Ovary (tissue), 9 donors: Measurements from ENCODE around the gene FOXK2. TPM values are rescaled to one million over a fixed set of nuclear protein-coding genes. Genes with fewer than 3 reads are reported as not detected.

ENCODE experiments used
- DNase-seq, 5 donors: peaks; one replicate each; pipeline ENCODE4 v3.0.0-alpha.2; 2019 to 2020
- H3K27ac ChIP-seq, 2 donors: fragments of 200-600 bp; one replicate each; pipeline versions ENCODE4 v1.5.1 to v1.8.0; 2019 to 2022
- H3K27me3 ChIP-seq: fragments of 200-600 bp; one replicate; pipeline ENCODE4 v1.8.0; 2022
- H3K36me3 ChIP-seq: fragments of 200-600 bp; sonication (generic); one replicate; pipeline ENCODE4 v1.5.1; 2019
- H3K4me1 ChIP-seq: one replicate; pipeline ENCODE4 v1.8.1; 2013; ENCODE audit warnings: mild to moderate bottlenecking, moderate library complexity; ENCODE audit not compliant: insufficient read depth
- H3K4me3 ChIP-seq: fragments of 200-600 bp; sonication (generic); one replicate; pipeline ENCODE4 v1.5.1; 2017
- H3K9me3 ChIP-seq, 2 donors: fragments of 200-600 bp in 1 of 2; sonication (generic) in 1 of 2; one replicate each; pipeline versions ENCODE4 v1.5.1 to v1.8.1; 2013 to 2019; ENCODE audit warnings: mild to moderate bottlenecking in 1 of 2, moderate library complexity in 1 of 2
- CTCF ChIP-seq, 3 donors: fragments of 450-650 bp in 2 of 3; fragments of 200-600 bp in 1 of 3; IDR thresholded peaks; one replicate each; pipeline versions ENCODE4 v1.5.1 to v1.8.0; 2016 to 2022; ENCODE audit warnings: antibody characterized with exemption in 3 of 3, mild to moderate bottlenecking in 1 of 3
- EP300 ChIP-seq: sonication (generic); formaldehyde crosslinking; IDR thresholded peaks from one replicate; pipeline ENCODE4 v1.6.1; 2017; ENCODE audit warnings: antibody characterized with exemption
- POLR2A ChIP-seq: fragments of 450-650 bp; IDR thresholded peaks from one replicate; pipeline ENCODE4 v1.6.1; 2017; ENCODE audit warnings: antibody characterized with exemption, mild to moderate bottlenecking, moderate library complexity
- WGBS, 3 donors: extraction: QIAGEN DNeasy Blood & Tissue Kit in 1 of 3; methylation state at CpG; one replicate each; pipeline versions ENCODE4 v1.1.5 to v1.1.7; 2013 to 2017; 5-methylcytosine and 5-hydroxymethylcytosine counted together
- intact Hi-C, 4 donors: fragments of 100-400 bp; cut with DNase I; formaldehyde crosslinking; loops; one replicate each; pipeline versions ENCODE4 v1.11.0 to v1.15.1; 2022 to 2023
- polyA plus RNA-seq, 2 donors: library from polyadenylated mRNA; stranded (reverse); fragments of 200-250 nt in 1 of 2; fragments of 350-450 nt in 1 of 2; fragmentation: Illumina TruSeq in 1 of 2; extraction: RNeasy Lipid Tissue Mini Kit (QIAGEN cat#74804) in 1 of 2; gene quantifications; one replicate each; pipeline ENCODE4 v1.2.3, GENCODE V29; 2013 to 2014
- total RNA-seq, 7 donors: library from RNA; depleted of rRNA in 2 of 7; stranded (reverse); fragments of >200 nt in 2 of 7; fragmentation: NEBNext Ultra II Directional in 3 of 7; extraction: Animal tissue kit (Norgen Biotek cat#: 25700) in 3 of 7; gene quantifications; one replicate each; pipeline versions ENCODE4 v1.1.0 to v1.2.4, GENCODE V29; 2016 to 2023
- donor health status: DM: no; HTN: no; CAD: no; lungs with moderate emphysema.
- donor health status: DM: no; HTN: no; CAD: no.
- donor health status: Bipolar disorder and iron deficiency.
- donor health status: DM: yes; HTN: yes; CAD: no.
- donor health status: DM: no; HTN: no; CAD: no.
- donor health status: DM: yes; HTN: yes; CAD: no.

Gene FOXK2
- total and polyA plus RNA-seq, 9 donors, result 19.1 to 67.6 (median 43.0) TPM

- intact Hi-C loops, result no loop called here
- peaks cover 16% of the 10 kb centered on the region for H3K4me1 ChIP-seq
- H3K27ac ChIP-seq, result no peak overlapping the region
- WGBS, 3 donors, result 54 to 66% (median 61%) methylated on average over 5 of the region's 5 CpGs
- TF ChIP-seq POLR2A, result no peak
- no peak for TF ChIP-seq CTCF (IDR thresholded peaks at IDR 0.05)
- TF ChIP-seq EP300, result no peak
- no peaks in the 10 kb centered on the region for H3K9me3 ChIP-seq
- DNase-seq, result no peak
- H3K27me3 ChIP-seq, result no peaks in the 10 kb centered on the region
- no peak overlapping the region for H3K4me3 ChIP-seq
- no peaks in the 10 kb centered on the region for H3K36me3 ChIP-seq
Measured at GRCh38 chr17:82564241-82564640, 44.7 kb downstream of the FOXK2 start.

GRCh38 chr17:82565551-82565950 is 46.0 kb downstream of the FOXK2 start:
- H3K27ac ChIP-seq, result no peak overlapping the region
- intact Hi-C loops, result no loop called here
- H3K36me3 ChIP-seq, result no peaks in the 10 kb centered on the region
- WGBS, 3 donors, result 7 to 19% (median 18%) methylated on average over 1 of the region's 1 CpG
- no peaks in the 10 kb centered on the region for H3K27me3 ChIP-seq
- H3K4me1 ChIP-seq, result peaks cover 12% of the 10 kb centered on the region
- DNase-seq, result no peak
- H3K4me3 ChIP-seq, result no peak overlapping the region
- TF ChIP-seq EP300 (no peak), POLR2A (no peak), CTCF (IDR thresholded peaks at IDR 0.05) (no peak)
- H3K9me3 ChIP-seq, result no peaks in the 10 kb centered on the region

- Histone ChIP-seq H3K27me3 (no peaks in the 10 kb centered on the region), H3K4me3 (no peak overlapping the region), H3K9me3 (no peaks in the 10 kb centered on the region), H3K27ac (no peak overlapping the region), H3K4me1 (peaks cover 9% of the 10 kb centered on the region), H3K36me3 (no peaks in the 10 kb centered on the region)
- intact Hi-C loops, result no loop called here
- no peak for DNase-seq
- no peak for TF ChIP-seq EP300
- no peak for TF ChIP-seq CTCF (IDR thresholded peaks at IDR 0.05)
- TF ChIP-seq POLR2A, result no peak
- 86 to 89% (median 86%) methylated on average over 18 of the region's 18 CpGs for WGBS, 3 donors
Measured at GRCh38 chr17:82566129-82566960, 46.8 kb downstream of the FOXK2 start.

GRCh38 chr17:82567286-82567685 is 47.8 kb downstream of the FOXK2 start:
- WGBS, 3 donors, result 94 to 95% (median 94%) methylated on average over 15 of the region's 15 CpGs
- no peaks in the 10 kb centered on the region for H3K27me3 ChIP-seq
- no peak for DNase-seq
- no peak overlapping the region for H3K4me3 ChIP-seq
- H3K36me3 ChIP-seq, result no peaks in the 10 kb centered on the region
- H3K4me1 ChIP-seq, result peaks cover 9% of the 10 kb centered on the region
- no peak overlapping the region for H3K27ac ChIP-seq
- TF ChIP-seq CTCF (IDR thresholded peaks at IDR 0.05), result no peak
- TF ChIP-seq EP300, result no peak
- no peak for TF ChIP-seq POLR2A
- intact Hi-C loops, result no loop called here
- H3K9me3 ChIP-seq, result no peaks in the 10 kb centered on the region
